Stimulated activated CD4-positive, alpha-beta T cell treated with anti-CD3 and anti-CD28 coated beads, Interleukin-4, amount 100 ng/mL, for 4 hours (primary cell): ENCODE results near the gene BEND5.
A peak's percentile ranks its signal among the peaks of the same experiment; 100 is the strongest.

Experiments used
- DNase-seq, 2 experiments: peaks; one replicate each; pipeline ENCODE4 v3.0.0-alpha.2; 2020

BEND5 gene, protein sequence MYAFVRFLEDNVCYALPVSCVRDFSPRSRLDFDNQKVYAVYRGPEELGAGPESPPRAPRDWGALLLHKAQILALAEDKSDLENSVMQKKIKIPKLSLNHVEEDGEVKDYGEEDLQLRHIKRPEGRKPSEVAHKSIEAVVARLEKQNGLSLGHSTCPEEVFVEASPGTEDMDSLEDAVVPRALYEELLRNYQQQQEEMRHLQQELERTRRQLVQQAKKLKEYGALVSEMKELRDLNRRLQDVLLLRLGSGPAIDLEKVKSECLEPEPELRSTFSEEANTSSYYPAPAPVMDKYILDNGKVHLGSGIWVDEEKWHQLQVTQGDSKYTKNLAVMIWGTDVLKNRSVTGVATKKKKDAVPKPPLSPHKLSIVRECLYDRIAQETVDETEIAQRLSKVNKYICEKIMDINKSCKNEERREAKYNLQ

DNA sequence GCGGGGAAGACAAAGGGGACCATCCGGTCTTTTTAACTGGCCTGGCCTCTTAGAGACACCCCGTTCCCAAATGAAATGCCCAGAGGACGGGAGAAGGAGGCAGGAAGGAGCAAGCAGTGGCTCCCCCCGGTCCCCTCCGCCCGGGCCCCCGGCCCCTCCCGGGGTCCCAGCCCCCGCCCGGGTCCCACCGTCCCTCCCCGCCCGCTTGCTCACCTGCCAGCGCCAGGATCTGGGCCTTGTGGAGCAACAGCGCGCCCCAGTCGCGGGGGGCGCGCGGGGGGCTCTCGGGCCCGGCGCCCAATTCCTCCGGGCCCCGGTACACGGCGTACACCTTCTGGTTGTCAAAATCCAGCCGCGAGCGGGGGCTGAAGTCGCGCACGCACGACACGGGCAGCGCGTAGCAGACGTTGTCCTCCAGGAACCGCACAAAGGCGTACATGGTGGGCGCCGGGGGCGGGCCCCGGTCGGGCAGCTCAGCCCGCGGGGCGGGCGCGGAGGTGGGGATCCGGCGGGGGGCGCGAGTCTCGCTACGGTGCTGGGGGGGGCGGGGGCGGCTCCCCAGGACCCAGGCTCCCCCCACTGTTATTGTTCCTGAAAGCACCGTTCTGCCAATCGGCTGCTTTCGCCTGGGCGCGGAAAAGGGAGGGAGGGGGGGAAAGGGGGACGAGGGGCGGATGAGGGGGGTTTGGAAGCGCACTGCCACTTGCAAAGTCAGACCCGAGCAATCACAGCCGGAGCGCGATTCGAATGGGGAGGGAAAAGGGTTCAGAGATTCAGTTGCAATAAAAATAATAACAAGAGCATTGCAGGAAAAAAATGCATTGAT is at the start of gene BEND5:
Gene BEND5 (minus strand): TSS at position 499 of the 826 bp plus-strand sequence. CDS start 60 bp downstream, at position 439.
- peak; percentile 25 to 54 for DNase-seq

DNA sequence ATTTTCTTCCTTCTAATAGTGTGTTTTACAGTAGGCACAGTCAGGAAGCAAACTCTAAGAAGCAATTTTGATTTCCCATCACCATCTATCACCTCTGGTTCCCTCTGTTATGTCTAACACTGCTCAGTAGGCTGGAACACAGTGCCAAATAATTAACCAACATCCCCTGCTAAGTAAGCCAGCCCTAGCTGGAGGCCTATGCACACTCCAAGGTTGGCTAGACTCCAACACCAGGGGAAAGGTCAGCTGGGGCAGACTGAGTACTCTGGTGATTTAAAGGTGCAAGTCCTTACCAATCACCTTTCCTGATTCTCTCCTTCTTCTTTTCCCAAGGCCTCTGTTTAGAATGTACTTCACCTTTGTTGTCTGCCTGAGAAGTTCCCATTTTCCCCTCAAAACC is 46.5 kb upstream of the BEND5 start:
- no peak for DNase-seq

DNA sequence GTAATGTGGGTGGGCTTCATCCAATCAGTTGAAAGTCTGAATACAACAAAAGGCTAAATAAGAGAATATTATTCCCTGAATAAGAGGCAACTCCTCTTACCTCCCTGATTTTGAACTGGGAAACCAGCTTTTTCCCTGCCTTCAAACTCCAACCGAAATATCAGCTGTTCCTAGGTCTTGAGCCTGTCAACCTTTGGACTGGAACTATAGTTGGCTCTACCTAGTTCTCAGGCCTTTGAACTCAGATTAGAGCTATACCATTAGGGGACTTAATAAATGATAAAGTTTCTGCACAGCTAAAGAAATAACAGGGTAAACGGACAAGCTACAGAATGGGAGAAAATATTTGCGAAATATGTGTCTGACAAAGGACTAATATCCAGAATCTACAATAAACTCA is 43.8 kb upstream of the BEND5 start:
- DNase-seq = no peak

DNA sequence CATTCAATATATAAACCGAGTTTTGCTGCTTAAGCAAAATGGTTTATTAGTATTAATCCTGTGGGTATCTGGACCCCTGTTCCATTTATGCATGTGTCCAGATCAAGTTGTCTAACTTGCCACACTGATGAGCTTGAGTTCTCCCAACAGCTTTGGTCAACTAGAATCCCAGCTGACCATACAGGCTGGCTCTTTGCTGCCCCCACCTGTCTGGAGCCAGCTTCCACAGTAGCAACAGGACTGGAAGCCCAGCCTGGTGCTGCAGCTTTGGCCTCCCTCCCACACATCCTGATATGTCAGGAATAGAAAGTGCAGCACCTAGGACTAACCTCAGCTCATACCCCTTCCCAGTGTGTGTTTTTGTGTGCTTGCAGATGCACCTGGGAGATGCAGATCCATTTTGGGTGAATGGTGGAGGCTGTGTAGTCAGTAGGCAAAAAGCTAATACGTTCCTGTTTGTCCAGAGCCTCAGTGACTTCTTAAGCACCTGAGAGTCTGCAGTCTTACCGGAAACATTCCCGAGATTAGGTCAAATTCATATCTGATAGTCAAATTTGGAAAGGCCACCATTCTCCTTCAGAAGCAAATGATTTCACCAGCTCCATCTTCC is 40.9 kb upstream of the BEND5 start:
- no peak for DNase-seq

DNA sequence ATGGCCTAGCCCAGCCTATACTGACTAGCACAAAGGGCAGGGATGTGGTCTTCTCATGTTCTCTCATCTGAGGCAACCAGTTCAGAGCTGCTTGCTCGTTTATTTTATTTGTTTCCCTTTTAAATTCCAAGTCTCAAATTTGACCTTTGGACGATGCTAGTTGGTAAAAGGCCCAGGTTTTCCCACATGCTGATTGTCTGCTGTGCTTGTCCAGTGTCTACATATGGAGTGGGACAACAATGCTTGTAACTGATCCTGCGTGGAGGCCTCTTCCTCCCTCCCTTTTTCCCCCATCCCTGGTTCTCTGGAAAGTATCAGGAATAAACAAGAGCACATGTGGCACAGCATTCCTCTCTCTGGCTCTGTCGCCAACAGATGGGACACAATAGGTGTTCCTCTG is 34.0 kb upstream of the BEND5 start:
- DNase-seq = no peak

DNA sequence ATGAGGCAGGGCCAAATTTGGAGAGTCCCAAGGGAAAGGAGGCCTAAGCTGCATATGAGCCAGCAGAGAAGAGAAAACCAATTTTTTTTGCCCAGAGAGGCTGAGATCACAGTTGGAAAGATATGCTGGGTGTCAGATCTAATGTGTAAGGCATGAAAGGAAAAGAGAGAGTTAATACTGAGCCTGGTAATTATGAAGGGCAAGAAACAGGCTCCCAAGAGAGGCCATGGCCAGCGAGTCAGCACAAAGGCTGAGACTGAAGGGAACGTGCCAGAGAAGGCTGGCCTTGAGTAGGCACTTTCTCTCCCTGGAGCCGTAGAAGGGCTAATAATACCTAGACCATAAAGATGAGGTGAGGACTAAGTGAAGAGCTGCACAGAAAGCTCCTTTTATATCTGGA is 31.8 kb upstream of the BEND5 start:
- DNase-seq = no peak

DNA sequence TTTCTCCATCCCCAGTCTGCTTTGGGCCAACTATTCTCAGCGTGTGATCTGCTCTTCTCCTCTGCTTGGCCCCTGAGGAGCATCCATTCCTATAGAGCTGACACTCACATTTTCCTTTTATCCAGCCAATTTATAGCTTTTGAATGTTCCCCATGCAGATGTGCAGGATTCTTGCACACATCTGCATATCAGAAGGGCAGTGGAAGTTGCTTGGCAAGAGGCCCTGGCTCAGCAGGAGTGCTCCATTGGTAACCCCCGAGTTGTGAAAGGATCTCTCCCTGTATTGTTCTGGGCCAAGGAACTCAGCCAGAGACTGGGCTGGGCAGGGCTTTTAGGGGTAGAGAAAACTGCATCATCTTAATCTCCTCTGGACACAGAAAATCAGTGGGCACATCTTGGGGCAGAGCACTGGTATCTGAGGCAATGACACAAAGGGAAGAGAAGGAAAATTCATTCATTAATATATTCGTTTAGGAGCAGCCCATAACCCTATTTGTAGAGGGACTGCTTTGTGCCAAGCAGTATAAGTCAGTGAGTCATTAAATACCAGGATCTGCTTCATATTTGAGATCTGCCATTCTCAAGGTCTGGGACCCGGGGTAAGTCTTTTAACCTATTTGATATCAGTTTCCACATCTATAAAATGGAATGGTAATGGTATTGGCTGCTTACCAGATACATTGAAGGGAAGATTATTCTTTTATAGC is 31.0 kb upstream of the BEND5 start:
- no peak for DNase-seq

DNA sequence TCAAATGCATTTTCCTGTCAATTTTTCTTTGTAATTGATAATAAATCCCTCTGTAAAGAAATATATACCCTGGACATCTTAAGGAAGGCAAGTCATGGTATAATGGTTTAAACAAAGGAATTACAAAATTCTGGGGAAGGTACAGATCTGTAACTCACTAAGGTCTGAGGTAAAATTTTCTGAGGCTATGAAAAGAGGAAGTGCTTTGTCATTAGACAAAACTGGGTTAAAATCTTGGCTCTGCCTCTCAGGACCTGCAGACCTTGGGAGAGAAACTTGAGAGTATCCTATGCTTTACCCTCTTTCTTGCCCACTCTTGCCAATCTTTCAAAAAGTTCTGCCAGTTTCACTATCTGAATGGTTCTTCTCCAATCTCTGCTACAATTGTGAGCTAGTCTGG is 26.8 kb upstream of the BEND5 start:
- no peak for DNase-seq

DNA sequence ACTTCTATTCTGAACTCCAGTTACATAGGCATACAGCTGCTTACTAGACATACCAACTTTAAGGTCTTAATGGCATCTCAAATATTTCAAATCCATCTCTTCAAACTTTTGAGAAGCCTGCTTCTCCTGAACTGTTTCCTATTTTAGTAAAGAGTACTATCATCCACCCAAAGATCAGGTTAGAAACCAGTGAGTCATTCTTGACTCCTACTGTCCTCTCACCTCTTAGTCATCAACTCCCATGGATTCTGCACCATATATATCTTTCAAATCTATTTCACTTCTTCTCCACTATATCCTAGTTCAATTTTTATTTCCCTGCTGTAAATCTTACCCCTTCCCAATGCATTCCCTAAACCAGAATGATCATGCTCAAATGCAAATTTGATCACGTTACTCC is 18.1 kb upstream of the BEND5 start:
- no peak for DNase-seq

DNA sequence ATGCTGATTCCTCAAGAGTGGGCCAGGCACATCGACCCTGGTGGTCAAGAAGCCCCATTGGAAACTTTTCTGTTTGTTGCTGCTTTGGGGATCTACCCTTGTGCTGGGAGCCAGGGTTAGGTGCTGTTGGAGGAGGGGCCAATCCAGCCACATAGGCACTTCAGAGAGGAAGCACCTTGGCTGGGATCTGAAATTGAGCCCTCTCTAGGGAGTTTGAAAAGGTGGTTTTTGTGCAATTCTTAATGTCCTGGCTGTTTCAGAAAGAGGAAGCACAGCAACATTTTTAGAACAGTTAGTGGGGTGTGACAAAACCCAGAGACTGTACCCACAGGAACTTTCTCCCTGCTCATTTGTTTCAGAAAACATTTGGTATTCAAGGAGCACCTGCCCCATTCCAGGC is 17.2 kb upstream of the BEND5 start:
- no peak for DNase-seq

DNA sequence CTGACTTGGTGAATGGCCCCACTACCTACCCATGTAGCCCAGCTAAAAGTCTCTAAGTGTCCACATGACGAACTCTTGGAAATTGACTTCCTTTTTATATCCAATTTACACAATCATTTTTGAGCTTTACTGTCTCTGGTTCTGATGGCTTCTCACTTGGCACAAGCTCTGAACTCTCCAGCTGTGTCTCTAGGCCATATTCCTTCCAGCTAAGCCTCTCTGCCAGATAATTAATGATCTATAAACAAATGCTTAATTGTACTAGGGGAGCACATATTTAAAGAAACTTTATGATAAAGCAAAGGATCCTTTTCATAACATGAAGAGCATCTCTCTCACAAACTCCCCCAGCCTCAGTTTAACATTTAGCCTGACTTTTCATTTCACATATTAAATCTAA is 16.3 kb upstream of the BEND5 start:
- DNase-seq = no peak

DNA sequence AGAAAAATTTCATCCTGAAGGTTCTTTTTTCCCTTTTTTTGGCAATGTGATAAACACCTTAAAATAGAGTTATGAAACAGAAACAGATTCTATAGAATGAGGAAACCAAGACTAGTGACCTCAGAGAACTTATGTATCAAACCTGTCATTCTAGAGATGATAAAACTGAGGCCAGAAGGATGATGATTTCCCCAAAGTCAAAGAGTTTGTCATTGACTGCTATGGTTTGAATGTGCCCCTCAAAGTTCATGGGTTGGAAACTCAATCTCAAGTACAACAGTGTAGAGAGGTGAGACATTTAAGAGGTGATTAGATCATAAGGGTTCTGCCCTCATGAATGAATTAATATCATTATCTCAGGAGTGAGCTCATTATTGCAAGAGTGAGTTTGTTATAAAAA is 13.7 kb upstream of the BEND5 start:
- DNase-seq = no peak

DNA sequence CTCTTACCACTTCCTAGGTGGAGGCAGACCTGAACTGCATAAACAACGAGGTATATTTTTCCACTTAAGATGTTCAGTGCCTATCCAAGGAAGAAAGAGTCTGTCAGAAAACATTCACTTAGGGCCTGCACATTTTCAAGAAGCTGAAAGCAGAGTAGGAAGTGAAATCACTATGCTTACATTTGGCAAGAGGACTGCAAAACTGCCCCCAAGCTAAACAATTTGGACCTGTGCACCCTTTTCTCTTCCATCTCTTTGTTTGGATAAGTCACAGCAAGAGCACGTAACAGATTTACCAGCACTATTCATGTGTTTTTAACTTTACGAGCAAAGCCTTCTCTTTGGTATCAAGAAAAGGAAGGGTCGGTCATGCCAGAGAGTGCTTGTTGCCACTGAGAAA is 13.2 kb upstream of the BEND5 start:
- no peak for DNase-seq

DNA sequence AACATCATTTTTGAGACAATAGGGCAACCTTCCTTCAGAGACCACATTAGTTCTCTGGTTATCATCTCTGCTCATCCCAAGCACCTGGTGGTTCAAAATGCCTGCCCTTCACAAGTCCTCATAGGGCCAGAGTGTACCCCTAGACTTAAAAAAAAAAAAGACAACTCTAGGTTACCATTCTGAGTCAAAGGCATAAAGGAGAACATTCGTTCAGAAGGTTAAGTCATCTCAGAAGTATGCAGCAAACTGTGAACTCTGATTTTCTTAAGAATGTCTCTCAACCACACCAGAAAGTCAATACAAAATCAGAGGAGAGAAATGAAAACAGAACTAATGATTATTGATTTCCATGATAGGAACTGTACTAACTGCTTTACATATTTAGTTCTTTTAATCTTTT is 9.2 kb upstream of the BEND5 start:
- DNase-seq = no peak

DNA sequence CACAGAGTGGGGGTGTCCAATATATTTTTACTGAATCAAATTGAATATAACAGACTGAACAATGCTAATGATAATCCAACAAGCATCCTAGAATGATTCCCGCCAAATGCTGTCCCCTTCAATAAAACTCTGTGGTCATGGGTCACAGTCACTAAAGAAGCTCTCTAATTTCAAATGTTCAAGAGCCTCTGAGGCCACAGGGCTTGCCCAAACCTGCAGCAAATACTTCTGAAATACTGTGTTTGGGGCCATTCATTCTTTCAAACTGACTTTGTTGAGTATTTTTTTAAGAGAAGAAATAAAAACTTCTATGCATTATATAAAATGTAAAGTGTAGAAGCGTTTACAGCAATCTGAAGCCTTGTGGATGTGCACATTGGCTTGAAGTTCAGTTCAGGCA is 7.6 kb upstream of the BEND5 start:
- DNase-seq = no peak

DNA sequence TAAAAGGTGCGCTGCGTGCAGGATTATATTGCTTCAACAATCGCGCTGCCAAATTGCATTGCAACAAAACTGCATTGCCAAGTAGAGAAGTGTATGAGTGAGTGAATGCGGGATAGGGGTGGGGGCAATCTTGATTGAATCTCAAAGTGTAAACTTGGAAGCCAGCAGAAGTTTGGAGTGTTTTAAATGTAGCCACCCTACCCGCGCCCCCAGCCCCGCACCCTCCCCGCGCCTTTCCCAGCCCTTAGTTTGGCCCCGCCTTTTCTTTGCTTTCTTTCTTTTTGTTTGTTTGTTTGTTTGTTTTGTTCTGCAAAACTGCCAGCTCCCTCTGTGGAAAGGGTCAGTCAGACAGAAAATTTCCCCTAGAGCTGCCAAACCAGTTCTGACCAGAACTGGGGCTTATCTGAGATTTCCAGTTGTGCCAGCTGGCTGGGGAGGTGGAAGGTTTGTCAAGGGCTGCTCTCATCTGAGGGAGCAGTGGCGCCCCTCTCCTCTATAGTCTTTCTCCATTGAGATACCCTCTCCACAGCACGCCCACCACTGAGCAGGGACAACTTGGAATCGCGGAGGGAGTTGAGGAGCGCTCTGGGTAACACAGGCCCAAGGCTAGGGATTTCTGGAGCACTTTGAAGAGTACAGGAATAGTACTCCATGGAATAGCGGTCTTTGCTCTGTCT is 666 bp upstream of the BEND5 start:
- no peak for DNase-seq

DNA sequence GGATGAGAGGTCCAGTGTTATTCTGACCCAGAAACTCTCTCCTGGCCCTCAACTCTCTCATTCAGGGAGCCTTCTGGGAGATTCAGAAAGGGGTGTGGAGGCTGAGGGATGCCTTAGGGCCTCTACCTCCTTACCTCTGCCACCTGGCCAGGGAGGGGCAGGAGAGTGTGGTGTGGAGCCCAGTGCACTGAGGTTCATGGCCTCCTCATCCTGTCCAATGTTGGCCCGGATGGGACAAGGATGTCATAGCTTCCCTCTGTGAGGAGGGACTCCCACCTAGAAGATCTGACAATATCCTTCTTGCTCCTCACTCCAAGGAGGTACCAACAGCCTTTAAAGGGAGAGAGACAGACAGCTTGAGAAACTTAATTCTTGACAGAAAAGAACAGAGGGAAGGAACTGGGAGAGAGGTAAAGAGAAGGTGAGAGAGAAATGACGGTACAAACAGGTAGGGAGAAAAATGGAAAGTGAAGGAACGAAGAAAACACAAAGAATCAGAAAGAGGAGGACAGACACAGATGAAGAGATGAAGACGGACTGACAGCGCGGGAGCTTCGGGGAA is 779 bp downstream of the BEND5 start:
- DNase-seq = no peak

DNA sequence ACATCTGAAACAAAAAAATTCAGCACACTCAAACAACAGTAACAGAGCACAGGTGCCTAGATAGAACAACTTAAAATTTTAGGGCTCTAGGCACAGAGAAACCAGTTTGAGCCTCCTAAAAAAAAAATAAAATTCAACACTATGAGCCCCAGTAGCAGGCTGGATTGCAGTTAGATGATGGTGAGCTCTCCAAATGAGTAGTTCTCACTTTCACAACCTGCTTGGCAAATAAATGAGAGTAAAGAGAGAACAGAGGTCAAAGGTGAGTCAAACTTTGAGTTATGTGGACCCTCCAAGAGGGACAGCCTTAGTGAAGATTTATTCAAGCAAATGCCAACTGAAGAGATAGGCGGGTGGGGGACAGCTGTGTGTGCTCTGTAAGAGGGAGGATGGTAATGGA is 3.6 kb downstream of the BEND5 start:
- DNase-seq = no peak

DNA sequence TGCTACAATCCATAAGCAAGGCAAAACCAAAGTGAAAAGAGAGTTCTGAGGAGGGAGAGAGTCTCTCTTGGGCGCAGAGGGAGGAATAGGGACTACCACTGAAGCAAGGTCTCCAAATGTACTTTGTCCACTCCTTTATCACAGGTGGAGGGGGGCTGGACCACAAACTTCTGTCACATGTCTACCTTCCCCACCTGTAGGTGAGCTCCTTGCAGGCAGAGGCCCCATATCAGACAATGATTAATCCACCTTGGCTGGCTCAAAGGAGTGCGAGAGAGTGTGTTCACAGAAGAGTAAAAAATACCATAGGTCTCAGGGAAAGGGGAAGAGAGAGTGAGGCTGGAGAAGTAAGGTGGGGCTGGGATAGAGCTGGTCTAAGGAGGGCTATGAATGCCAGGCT is 4.5 kb downstream of the BEND5 start:
- DNase-seq = no peak

DNA sequence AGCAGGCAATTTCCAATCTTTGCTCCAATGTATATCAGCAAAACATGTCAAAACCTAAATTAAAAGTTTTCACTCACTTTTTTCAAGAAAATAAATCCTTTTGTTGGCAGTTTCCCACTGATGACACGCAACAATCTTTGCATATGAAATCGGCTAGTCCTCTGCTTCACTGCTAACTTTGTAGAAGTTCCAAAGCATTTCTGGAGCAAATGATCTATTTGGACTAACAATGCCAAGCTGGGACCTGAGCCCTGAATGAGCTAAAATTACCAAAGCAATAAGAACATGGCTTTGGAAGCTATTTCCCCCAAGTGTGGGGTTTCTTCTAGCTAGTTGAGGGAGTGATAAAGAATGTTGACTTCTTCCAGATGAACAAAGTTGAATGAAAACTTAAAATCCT is 5.1 kb downstream of the BEND5 start:
- DNase-seq = no peak

DNA sequence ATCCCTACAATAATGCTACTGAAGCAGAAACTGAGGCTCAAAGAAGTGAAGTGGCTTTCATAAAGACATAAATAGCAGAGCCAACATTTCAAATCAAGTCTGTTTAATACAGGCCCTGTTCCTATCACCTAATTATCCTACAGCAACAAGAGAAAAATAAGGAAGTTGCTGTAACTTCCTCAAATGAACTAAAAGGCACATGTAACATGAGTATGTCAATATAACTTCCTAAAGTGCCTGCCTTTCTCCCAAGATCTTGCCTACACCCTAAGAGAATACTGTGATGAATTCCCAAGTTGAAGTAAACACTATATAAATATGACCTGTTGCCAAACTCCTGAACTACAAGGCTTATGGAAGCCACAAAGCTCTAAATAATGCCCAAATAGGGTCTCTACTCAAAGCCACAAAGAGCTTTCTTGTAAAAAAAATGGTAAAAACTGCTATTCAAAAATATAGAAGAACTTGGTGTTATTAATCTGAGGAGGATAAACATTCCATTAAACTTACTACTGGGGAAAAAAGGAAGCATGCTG is 8.6 kb downstream of the BEND5 start:
- DNase-seq = no peak

DNA sequence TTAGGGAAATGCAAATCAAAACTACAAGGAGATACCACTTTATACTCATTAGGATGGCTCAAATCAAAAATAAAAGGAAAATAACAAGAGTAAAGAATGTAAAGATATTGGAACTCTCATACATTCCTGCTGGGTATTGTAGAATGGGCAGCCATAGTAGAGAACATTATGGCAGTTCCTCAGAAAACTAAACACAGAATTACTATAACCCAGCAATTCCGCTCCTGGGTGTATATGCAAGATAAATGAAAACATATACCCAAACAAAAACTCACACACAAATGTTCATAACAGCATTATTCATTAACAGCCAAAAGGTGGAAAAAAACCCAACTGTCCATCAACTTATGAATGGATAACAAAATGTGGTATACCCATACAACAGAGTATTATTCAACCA is 11.4 kb downstream of the BEND5 start:
- no peak for DNase-seq
